HL-60 (cell line): ENCODE data around the gene DOCK8.

Experiments used
- DNase-seq, 2 experiments: peaks; one replicate each; pipeline ENCODE4 v3.0.0-alpha.2; 2010 to 2020; ENCODE audit warnings: low read depth in 1 of 2, low spot score in 1 of 2
- H3K27ac ChIP-seq: fragments of 250-450 bp; sonication (Bioruptor Pico); replicated peaks from 2 replicates; pipeline ENCODE4 v1.5.1; 2020; ENCODE audit warnings: mild to moderate bottlenecking, moderate library complexity
- H3K27me3 ChIP-seq: fragments of 250-450 bp; sonication (Bioruptor Pico); 2 replicates; pipeline ENCODE4 v1.5.1; 2021; ENCODE audit warnings: mild to moderate bottlenecking, moderate library complexity; ENCODE audit not compliant: insufficient read depth, poor library complexity, severe bottlenecking
- H3K4me3 ChIP-seq: replicated peaks from 2 replicates; pipeline ENCODE4 v1.5.1; 2011; ENCODE audit warnings: mild to moderate bottlenecking, control low read depth, low read length; ENCODE audit not compliant: insufficient read depth
- GABPA ChIP-seq: IDR thresholded peaks from 2 replicates; pipeline ENCODE4 v1.6.1; 2012; ENCODE audit warnings: low read depth
- POLR2AphosphoS5 ChIP-seq: IDR thresholded peaks from 2 replicates; pipeline ENCODE4 v1.6.1; 2012; ENCODE audit warnings: low read depth
- SPI1 ChIP-seq: IDR thresholded peaks from 2 replicates; pipeline ENCODE4 v1.6.1; 2012; ENCODE audit warnings: low read depth, mild to moderate bottlenecking, borderline replicate concordance
- TF ChIP-seq, protein P1 (sequence below): IDR thresholded peaks from 2 replicates; pipeline ENCODE4 v1.6.1; 2012; ENCODE audit warnings: low read depth; ENCODE audit not compliant: insufficient replicate concordance
- TF ChIP-seq, protein P2 (sequence below): IDR thresholded peaks from one replicate; pipeline ENCODE4 v1.5.1; 2011; ENCODE audit warnings: low read length, control low read depth, inconsistent platforms; ENCODE audit not compliant: insufficient read depth

Gene DOCK8

DNA sequence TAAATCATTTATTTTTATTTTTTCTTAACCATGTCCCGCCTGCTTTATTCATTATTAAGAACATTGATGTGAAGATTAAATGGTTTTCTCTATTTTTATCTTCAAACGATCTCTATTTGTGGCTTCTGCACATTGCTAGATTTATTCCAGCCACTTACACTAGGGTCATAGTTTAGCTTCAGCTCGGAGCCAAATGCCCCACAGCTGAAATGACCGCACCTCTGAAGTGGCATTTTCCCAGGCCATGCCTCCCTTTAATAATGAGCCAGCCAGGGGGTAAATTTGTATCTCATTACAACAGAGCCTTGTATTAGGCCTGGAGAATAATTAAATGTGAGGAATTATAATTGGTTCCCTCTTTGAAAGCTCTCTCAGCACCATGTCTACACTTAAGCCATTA, 89.4 kb downstream of the DOCK8 start:
- Histone ChIP-seq H3K27ac (no peak overlapping the region), H3K4me3 (no peak overlapping the region), H3K27me3 (no peaks in the 10 kb centered on the region)
- TF ChIP-seq, protein P1, sequence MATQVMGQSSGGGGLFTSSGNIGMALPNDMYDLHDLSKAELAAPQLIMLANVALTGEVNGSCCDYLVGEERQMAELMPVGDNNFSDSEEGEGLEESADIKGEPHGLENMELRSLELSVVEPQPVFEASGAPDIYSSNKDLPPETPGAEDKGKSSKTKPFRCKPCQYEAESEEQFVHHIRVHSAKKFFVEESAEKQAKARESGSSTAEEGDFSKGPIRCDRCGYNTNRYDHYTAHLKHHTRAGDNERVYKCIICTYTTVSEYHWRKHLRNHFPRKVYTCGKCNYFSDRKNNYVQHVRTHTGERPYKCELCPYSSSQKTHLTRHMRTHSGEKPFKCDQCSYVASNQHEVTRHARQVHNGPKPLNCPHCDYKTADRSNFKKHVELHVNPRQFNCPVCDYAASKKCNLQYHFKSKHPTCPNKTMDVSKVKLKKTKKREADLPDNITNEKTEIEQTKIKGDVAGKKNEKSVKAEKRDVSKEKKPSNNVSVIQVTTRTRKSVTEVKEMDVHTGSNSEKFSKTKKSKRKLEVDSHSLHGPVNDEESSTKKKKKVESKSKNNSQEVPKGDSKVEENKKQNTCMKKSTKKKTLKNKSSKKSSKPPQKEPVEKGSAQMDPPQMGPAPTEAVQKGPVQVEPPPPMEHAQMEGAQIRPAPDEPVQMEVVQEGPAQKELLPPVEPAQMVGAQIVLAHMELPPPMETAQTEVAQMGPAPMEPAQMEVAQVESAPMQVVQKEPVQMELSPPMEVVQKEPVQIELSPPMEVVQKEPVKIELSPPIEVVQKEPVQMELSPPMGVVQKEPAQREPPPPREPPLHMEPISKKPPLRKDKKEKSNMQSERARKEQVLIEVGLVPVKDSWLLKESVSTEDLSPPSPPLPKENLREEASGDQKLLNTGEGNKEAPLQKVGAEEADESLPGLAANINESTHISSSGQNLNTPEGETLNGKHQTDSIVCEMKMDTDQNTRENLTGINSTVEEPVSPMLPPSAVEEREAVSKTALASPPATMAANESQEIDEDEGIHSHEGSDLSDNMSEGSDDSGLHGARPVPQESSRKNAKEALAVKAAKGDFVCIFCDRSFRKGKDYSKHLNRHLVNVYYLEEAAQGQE, result no peak
- no peak for DNase-seq

DNA sequence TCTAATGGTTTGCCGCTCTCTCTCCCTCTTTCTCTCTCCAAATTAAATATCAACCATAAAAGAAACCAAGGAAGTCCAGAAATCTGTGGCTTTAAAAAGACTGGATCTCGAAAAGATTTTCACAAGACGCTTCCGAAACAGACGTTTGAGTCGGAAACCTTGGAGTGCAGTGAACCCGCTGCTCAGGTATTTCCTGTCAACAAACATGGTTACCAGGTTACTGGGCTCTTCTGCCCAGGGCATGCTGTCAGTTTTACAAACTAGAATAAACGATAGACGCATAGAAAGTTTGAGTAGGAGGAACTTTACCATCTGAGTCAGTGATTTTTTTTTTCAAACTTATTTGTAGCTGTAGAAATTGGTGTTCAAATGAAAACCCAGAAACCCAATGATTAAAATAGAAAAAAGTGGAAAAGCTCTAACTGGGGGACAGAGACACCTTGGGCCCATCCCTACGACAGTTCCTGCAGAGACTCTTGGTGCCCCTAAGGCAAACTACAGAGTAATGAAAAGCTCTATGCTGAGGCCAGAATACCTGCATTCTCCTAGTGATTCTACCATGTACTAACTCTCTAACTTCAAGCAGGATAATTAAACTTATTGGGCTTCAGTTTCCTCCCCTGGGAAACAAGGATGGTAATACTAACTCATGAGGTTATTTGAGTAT, 90.0 kb downstream of the DOCK8 start:
- H3K27ac ChIP-seq, result no peak overlapping the region
- TF ChIP-seq POLR2AphosphoS5, result no peak
- TF ChIP-seq SPI1, result no peak
- TF ChIP-seq, protein P1, result no peak
- TF ChIP-seq GABPA, result no peak
- TF ChIP-seq, protein P2, sequence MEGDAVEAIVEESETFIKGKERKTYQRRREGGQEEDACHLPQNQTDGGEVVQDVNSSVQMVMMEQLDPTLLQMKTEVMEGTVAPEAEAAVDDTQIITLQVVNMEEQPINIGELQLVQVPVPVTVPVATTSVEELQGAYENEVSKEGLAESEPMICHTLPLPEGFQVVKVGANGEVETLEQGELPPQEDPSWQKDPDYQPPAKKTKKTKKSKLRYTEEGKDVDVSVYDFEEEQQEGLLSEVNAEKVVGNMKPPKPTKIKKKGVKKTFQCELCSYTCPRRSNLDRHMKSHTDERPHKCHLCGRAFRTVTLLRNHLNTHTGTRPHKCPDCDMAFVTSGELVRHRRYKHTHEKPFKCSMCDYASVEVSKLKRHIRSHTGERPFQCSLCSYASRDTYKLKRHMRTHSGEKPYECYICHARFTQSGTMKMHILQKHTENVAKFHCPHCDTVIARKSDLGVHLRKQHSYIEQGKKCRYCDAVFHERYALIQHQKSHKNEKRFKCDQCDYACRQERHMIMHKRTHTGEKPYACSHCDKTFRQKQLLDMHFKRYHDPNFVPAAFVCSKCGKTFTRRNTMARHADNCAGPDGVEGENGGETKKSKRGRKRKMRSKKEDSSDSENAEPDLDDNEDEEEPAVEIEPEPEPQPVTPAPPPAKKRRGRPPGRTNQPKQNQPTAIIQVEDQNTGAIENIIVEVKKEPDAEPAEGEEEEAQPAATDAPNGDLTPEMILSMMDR, result no peak
- no peaks in the 10 kb centered on the region for H3K27me3 ChIP-seq
- no peak for DNase-seq
- H3K4me3 ChIP-seq, result no peak overlapping the region

DNA sequence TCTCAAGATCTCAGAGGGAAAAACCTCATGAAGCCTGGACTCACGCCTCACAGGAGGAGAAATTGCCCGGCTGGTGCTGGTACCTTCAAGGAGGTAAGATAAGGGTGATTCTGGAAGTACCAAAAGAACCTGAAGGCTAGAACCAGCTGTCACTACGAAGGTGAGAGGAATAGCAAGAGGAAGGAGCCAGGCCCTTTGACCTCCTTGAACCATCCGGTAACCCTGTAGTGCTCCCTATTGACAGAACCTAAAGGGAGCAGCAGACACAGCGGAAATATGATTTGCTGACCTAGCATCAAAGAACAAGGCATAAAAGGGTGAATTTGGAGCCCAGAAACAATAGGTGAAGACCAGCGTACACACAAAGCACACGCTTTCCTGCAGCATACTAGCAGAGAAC, 92.2 kb downstream of the DOCK8 start:
- TF ChIP-seq, protein P2, result peak; percentile 46
- no peak for TF ChIP-seq POLR2AphosphoS5
- H3K4me3 ChIP-seq, result no peak overlapping the region
- no peaks in the 10 kb centered on the region for H3K27me3 ChIP-seq
- no peak overlapping the region for H3K27ac ChIP-seq
- peak in 1 of 2 experiments; percentile 72 for DNase-seq

DNA sequence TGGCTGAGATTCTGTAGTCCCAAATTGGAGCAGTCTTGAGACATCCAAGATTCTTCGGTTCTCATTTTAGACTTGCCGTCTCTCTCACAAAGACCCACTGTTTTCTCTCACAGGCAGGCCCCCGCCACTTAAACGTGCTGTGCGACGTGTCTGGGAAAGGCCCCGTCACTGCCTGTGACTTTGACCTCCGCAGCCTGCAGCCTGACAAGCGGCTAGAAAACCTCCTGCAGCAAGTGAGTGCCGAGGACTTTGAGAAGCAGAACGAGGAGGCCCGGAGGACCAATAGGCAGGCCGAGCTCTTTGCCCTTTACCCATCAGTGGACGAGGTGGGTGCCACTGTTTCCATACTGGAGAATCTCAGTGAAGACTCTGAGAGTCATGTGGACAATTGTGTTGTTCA, 97.2 kb downstream of the DOCK8 start:
- Histone ChIP-seq H3K27ac (no peak overlapping the region), H3K27me3 (no peaks in the 10 kb centered on the region), H3K4me3 (no peak overlapping the region)
- DNase-seq, result no peak
- TF ChIP-seq POLR2AphosphoS5 (no peak), SPI1 (no peak), GABPA (no peak)
- TF ChIP-seq, protein P1, result no peak
- TF ChIP-seq, protein P2, result no peak
